GM06990 (cell line): ENCODE data around the gene COL11A1.

Experiments
- DNase-seq: peaks from one replicate; pipeline ENCODE4 v3.0.0-alpha.2; 2011; ENCODE audit not compliant: insufficient read length; ENCODE audit errors: extremely low read depth
- H3K27me3 ChIP-seq: replicated peaks from 2 replicates; pipeline ENCODE4 v1.6.0; 2011; ENCODE audit warnings: low read length; ENCODE audit not compliant: control insufficient read depth, insufficient read depth
- H3K36me3 ChIP-seq: 2 replicates; pipeline ENCODE4 v1.5.1; 2011; ENCODE audit warnings: low read length; ENCODE audit not compliant: control insufficient read depth, insufficient read depth
- H3K4me3 ChIP-seq: replicated peaks from 2 replicates; pipeline ENCODE4 v1.5.1; 2011; ENCODE audit warnings: low read depth, mild to moderate bottlenecking, control low read depth, low read length
- CTCF ChIP-seq: IDR thresholded peaks from 2 replicates; pipeline ENCODE4 v1.5.1; 2011; ENCODE audit warnings: low read length, control low read depth, mild to moderate bottlenecking, inconsistent platforms; ENCODE audit not compliant: insufficient read depth, poor library complexity, severe bottlenecking

Gene COL11A1

DNA sequence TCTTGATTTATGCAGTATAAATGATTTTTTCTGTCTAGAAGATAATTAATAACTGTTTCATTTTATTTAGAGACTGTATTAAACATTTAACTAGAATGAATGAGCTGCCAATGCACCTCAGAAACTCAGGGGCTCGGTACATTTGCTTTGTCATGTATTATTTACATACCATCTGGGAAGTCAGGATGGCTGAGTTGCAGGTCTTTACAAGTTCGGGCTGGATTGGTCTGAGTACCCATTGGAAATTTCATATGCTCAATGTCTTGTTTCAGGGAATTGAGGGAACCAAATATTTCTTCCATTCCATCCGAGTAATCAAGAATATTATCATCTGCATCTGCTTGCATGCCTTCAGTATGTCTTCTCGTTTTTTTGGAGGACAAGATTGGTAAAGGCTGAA lies 221.7 kb downstream of the COL11A1 start:
- no peak overlapping the region for H3K4me3 ChIP-seq
- no peak for DNase-seq
- H3K27me3 ChIP-seq, result no peaks in the 10 kb centered on the region
- no peak for TF ChIP-seq CTCF
- no peaks in the 10 kb centered on the region for H3K36me3 ChIP-seq

- H3K4me3 ChIP-seq, result no peak overlapping the region
- no peak for DNase-seq
- H3K27me3 ChIP-seq, result no peaks in the 10 kb centered on the region
- no peaks in the 10 kb centered on the region for H3K36me3 ChIP-seq
- no peak for TF ChIP-seq CTCF
Observed at GRCh38 chr1:102884238-102884637, 224.1 kb downstream of the COL11A1 start.

- H3K4me3 ChIP-seq, result no peak overlapping the region
- H3K27me3 ChIP-seq, result no peaks in the 10 kb centered on the region
- DNase-seq, result no peak
- TF ChIP-seq CTCF, result no peak
- no peaks in the 10 kb centered on the region for H3K36me3 ChIP-seq
Observed at GRCh38 chr1:102879439-102879993, 228.8 kb downstream of the COL11A1 start.

- H3K27me3 ChIP-seq, result no peaks in the 10 kb centered on the region
- DNase-seq, result no peak
- no peak for TF ChIP-seq CTCF
- H3K36me3 ChIP-seq, result no peaks in the 10 kb centered on the region
- H3K4me3 ChIP-seq, result no peak overlapping the region
Observed at GRCh38 chr1:102875756-102876155, 232.6 kb downstream of the COL11A1 start.

DNA sequence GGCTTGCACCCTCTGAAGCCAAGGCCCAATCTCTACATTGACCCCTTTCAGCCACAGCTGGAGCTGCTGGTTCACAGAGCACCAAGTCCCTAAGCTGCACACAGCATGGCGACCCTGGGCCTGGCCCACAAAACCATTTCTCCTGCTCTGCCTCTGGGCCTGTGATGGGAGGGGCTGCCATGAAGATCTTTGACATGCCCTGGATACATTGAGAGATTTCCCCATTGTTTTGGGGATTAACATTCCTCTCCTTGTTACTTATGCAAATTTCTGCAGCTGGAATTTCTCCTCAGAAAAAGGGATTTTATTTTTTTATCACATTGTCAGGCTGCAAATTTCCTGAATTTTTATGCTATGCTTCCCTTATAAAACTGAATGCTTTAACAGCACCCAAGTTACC lies 235.8 kb downstream of the COL11A1 start:
- no peak for DNase-seq
- TF ChIP-seq CTCF, result no peak
- Histone ChIP-seq H3K36me3 (no peaks in the 10 kb centered on the region), H3K27me3 (no peaks in the 10 kb centered on the region), H3K4me3 (no peak overlapping the region)

- peak; percentile 20 for TF ChIP-seq CTCF
- no peak overlapping the region for H3K4me3 ChIP-seq
- DNase-seq, result no peak
- no peaks in the 10 kb centered on the region for H3K27me3 ChIP-seq
- H3K36me3 ChIP-seq, result no peaks in the 10 kb centered on the region
Observed at GRCh38 chr1:102872097-102872496, 236.2 kb downstream of the COL11A1 start.
